HS-27A (cell line): ENCODE results near the gene AQP10.
"Not testable (repeated sequence)": the region's sequence is repeated elsewhere in the genome, so short reads cannot be mapped to it uniquely, and the experiment has no call there.

Source experiments
- DNase-seq: peaks from one replicate; pipeline ENCODE4 v3.0.0-alpha.2; 2012; ENCODE audit warnings: low read depth, missing footprints

The AQP10 gene

GRCh38 chr1:154320882-154321608 is at the start of gene AQP10:
Gene AQP10, plus strand, starts transcription at chr1:154321093. Its CDS starts 63 bp downstream, at chr1:154321156.
- DNase-seq: no peak

GRCh38 chr1:154272217-154272998 is 48.5 kb upstream of the AQP10 start, which contains the start of gene HAX1:
Gene HAX1, plus strand, starts transcription at chr1:154272629. Its CDS starts 95 bp downstream, at chr1:154272724.
- peak; percentile 88 for DNase-seq

- DNase-seq: no peak
These were observed 47.8 kb upstream of the AQP10 start for GRCh38 chr1:154272999-154273563.

GRCh38 chr1:154276797-154277196 is 44.1 kb upstream of the AQP10 start:
- no peak for DNase-seq

- not testable (repeated sequence) for DNase-seq
These were observed 33.3 kb upstream of the AQP10 start for GRCh38 chr1:154287591-154287990.

GRCh38 chr1:154288661-154289060 is 32.2 kb upstream of the AQP10 start:
- DNase-seq: no peak

- DNase-seq: no peak
These were observed 30.0 kb upstream of the AQP10 start for GRCh38 chr1:154290921-154291320.

GRCh38 chr1:154295408-154296235 is 25.3 kb upstream of the AQP10 start:
- DNase-seq: no peak

GRCh38 chr1:154301582-154301981 is 19.3 kb upstream of the AQP10 start:
- DNase-seq: no peak

GRCh38 chr1:154304664-154305337 is 16.1 kb upstream of the AQP10 start:
- DNase-seq: no peak

GRCh38 chr1:154306151-154306550 is 14.7 kb upstream of the AQP10 start:
- no peak for DNase-seq

- DNase-seq: not testable (repeated sequence)
These were observed 13.1 kb upstream of the AQP10 start for GRCh38 chr1:154307670-154308270.

GRCh38 chr1:154309136-154309535 is 11.8 kb upstream of the AQP10 start:
- not testable (repeated sequence) for DNase-seq

GRCh38 chr1:154312229-154313065 is 8.4 kb upstream of the AQP10 start:
- not testable (repeated sequence) for DNase-seq

- no peak for DNase-seq
These were observed 7.9 kb upstream of the AQP10 start for GRCh38 chr1:154313066-154313356.

- DNase-seq: not testable (repeated sequence)
These were observed 6.7 kb upstream of the AQP10 start for GRCh38 chr1:154314226-154314625.

GRCh38 chr1:154316704-154317103 is 4.2 kb upstream of the AQP10 start:
- DNase-seq: no peak

- no peak for DNase-seq
These were observed 2.5 kb upstream of the AQP10 start for GRCh38 chr1:154318386-154318785.

- not testable (repeated sequence) for DNase-seq
These were observed 679 bp downstream of the AQP10 start for GRCh38 chr1:154321609-154321934.

- no peak for DNase-seq
These were observed 2.6 kb downstream of the AQP10 start for GRCh38 chr1:154323493-154323892.
